HepG2 (cell line): ENCODE measurements around the gene CTU2.

ENCODE experiments used
- CBFB ChIP-seq: sonication (generic); formaldehyde crosslinking; IDR thresholded peaks from 2 replicates; pipeline ENCODE4 v1.4.0; 2020; ENCODE audit warnings: missing genetic modification reagents
- CTCF ChIP-seq: sonication (generic); formaldehyde crosslinking; IDR thresholded peaks from 2 replicates; pipeline ENCODE4 v1.5.0; 2020; ENCODE audit warnings: mild to moderate bottlenecking, missing genetic modification reagents, moderate library complexity
- HOXA3 ChIP-seq: sonication (generic); formaldehyde crosslinking; IDR thresholded peaks from 2 replicates; pipeline ENCODE4 v1.5.0; 2020; ENCODE audit warnings: missing genetic modification reagents
- MXD4 ChIP-seq: IDR thresholded peaks from 2 replicates; pipeline ENCODE4 v1.6.1; 2016; ENCODE audit warnings: mild to moderate bottlenecking, missing biosample characterization, missing genetic modification reagents
- TFDP2 ChIP-seq: sonication (generic); formaldehyde crosslinking; IDR thresholded peaks from 2 replicates; pipeline ENCODE4 v1.4.0; 2020; ENCODE audit warnings: missing genetic modification reagents
- USF2 ChIP-seq, 2 experiments: sonication (generic) in 1 of 2; formaldehyde crosslinking in 1 of 2; IDR thresholded peaks; 2 replicates each; pipeline versions ENCODE4 v1.5.1 to v1.6.1; 2011 to 2020; ENCODE audit warnings: borderline replicate concordance in 1 of 2, low read depth in 1 of 2, low read length in 1 of 2, mild to moderate bottlenecking in 1 of 2, missing genetic modification reagents in 1 of 2, moderate library complexity in 1 of 2
- ZBTB40 ChIP-seq, 2 experiments: fragments of 450-650 bp in 1 of 2; sonication (generic) in 1 of 2; formaldehyde crosslinking in 1 of 2; IDR thresholded peaks; 2 replicates each; pipeline versions ENCODE4 v1.6.1 to v1.8.0; 2016 to 2022; ENCODE audit warnings: antibody characterized with exemption in 1 of 2, mild to moderate bottlenecking in 1 of 2, missing genetic modification reagents in 1 of 2
- ZFX ChIP-seq: sonication (generic); formaldehyde crosslinking; IDR thresholded peaks from 2 replicates; pipeline ENCODE4 v1.4.0; 2020; ENCODE audit warnings: mild to moderate bottlenecking, low read depth, missing genetic modification reagents, moderate library complexity

GRCh38 chr16:88753602-88754001 is 47.3 kb downstream of the CTU2 start:
- TF ChIP-seq TFDP2 (CRISPR knock-in tag) (no peak), ZFX (CRISPR knock-in tag) (no peak), CTCF (CRISPR knock-in tag) (no peak), ZBTB40 (IDR thresholded peaks at IDR 0.05) (no peak), ZBTB40 (CRISPR knock-in tag; IDR thresholded peaks at IDR 0.05) (no peak), CBFB (CRISPR knock-in tag) (no peak), MXD4 (CRISPR knock-in tag) (no peak), HOXA3 (no peak), USF2 (IDR thresholded peaks at IDR 0.05; ENCODE audit: low read depth, low read length) (no peak), USF2 (CRISPR knock-in tag; IDR thresholded peaks at IDR 0.05; ENCODE audit: borderline replicate concordance) (no peak)
